HAP-1 (cell line): ENCODE measurements around the gene BTRC.
A peak's percentile ranks its signal among the peaks of the same experiment; 100 is the strongest.
"Not testable (repeated sequence)": the region's sequence is repeated elsewhere in the genome, so short reads cannot be mapped to it uniquely, and the experiment has no call there.

Source experiments
- DNase-seq, 2 experiments: peaks; one replicate each; pipeline ENCODE4 v3.0.0-alpha.2; 2016 to 2020; ENCODE audit warnings: low spot score in 2 of 2
- H3K27me3 ChIP-seq: fragments of 250-450 bp; sonication (Bioruptor Pico); 2 replicates; pipeline ENCODE4 v1.5.1; 2020; ENCODE audit warnings: low read depth, mild to moderate bottlenecking, moderate library complexity
- H3K36me3 ChIP-seq: fragments of 250-450 bp; sonication (Bioruptor Pico); replicated peaks from 2 replicates; pipeline ENCODE4 v1.5.1; 2020; ENCODE audit warnings: mild to moderate bottlenecking
- H3K4me1 ChIP-seq: fragments of 250-450 bp; sonication (Bioruptor Pico); 2 replicates; pipeline ENCODE4 v1.5.1; 2020; ENCODE audit warnings: mild to moderate bottlenecking
- H3K4me3 ChIP-seq: fragments of 250-450 bp; sonication (Bioruptor Pico); 2 replicates; pipeline ENCODE4 v1.5.1; 2020; ENCODE audit warnings: mild to moderate bottlenecking, moderate library complexity
- H3K9me3 ChIP-seq: fragments of 250-450 bp; sonication (Bioruptor Pico); 2 replicates; pipeline ENCODE4 v1.5.1; 2020; ENCODE audit warnings: mild to moderate bottlenecking, moderate library complexity
- in situ Hi-C: fragments of 300-500 bp; cut with MboI; formaldehyde crosslinking; loops from 3 replicates; pipeline ENCODE4 v1.14.3; 2020; ENCODE audit warnings: low sequenced_read_pairs, inconsistent platforms, mixed read lengths

Gene BTRC

DNA sequence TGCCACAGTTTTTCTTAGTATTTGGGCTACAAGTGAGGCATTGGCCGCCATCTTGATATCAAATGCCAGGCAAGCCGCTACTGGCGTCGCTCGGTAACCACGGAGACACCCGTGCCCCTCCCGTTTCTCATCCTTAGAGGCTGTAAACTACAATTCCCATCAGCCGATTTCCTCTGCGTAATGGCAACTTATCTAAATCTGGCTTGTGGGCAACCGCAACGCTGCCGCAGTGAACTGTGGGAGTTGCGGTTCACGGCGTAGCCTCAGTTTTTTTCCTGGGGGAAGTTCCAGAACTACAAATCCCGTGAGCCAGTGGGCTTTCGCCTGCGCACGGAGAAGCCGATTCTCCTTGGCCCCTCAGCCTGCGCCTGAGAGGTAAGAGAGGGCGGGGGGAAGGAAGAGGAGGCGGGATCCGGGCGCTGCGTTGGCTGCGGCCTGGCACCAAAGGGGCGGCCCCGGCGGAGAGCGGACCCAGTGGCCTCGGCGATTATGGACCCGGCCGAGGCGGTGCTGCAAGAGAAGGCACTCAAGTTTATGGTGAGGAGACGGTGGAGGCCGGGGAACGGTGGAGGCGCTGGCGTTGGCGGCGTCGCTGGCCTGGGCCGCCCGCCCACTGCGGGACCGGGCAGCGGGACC is at the start of gene BTRC:
TSS of gene BTRC (plus strand) at position 474 of the 636 bp plus-strand sequence. CDS start at position 490, 16 bp downstream.
- Histone ChIP-seq H3K27me3 (0 out of 2 replicates have a peak, but pooled peaks cover 2% of the 10 kb centered on the region), H3K4me1 (peaks cover 26% of the 10 kb centered on the region), H3K4me3 (peak within 1 kb of the TSS; percentile 82), H3K36me3 (0 out of 2 replicates have a peak, but pooled peaks cover 3% of the 10 kb centered on the region), H3K9me3 (no peaks in the 10 kb centered on the region)
- in situ Hi-C loops: no loop called here
- peak; percentile 97 to 99 for DNase-seq

DNA sequence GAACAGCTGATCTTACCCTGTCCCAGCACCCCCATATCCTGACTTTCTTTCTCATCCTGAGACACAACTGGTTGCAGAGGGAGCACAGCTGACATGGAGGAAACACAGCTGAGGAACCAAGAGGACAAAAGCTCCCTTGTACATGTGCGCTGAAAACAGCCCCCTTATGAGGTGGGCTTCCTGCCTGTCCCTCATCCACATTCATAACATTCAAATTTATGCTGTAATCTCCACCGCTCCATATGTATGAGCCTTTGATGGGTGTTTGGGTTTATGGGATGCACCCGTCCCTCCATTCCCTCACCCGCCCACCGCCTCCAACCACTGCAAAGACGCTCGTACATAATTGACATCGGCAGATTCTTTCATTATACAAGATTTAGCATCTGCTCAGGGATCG is 49.6 kb upstream of the BTRC start:
- no peaks in the 10 kb centered on the region for H3K9me3 ChIP-seq
- no peaks in the 10 kb centered on the region for H3K27me3 ChIP-seq
- no peaks in the 10 kb centered on the region for H3K4me1 ChIP-seq
- no peak overlapping the region for H3K4me3 ChIP-seq
- DNase-seq: no peak
- in situ Hi-C loops: loop anchor here (10.0 kb wide), 1 partner anchor 130 kb away; no protein-coding TSS in a partner anchor
- H3K36me3 ChIP-seq: no peaks in the 10 kb centered on the region

DNA sequence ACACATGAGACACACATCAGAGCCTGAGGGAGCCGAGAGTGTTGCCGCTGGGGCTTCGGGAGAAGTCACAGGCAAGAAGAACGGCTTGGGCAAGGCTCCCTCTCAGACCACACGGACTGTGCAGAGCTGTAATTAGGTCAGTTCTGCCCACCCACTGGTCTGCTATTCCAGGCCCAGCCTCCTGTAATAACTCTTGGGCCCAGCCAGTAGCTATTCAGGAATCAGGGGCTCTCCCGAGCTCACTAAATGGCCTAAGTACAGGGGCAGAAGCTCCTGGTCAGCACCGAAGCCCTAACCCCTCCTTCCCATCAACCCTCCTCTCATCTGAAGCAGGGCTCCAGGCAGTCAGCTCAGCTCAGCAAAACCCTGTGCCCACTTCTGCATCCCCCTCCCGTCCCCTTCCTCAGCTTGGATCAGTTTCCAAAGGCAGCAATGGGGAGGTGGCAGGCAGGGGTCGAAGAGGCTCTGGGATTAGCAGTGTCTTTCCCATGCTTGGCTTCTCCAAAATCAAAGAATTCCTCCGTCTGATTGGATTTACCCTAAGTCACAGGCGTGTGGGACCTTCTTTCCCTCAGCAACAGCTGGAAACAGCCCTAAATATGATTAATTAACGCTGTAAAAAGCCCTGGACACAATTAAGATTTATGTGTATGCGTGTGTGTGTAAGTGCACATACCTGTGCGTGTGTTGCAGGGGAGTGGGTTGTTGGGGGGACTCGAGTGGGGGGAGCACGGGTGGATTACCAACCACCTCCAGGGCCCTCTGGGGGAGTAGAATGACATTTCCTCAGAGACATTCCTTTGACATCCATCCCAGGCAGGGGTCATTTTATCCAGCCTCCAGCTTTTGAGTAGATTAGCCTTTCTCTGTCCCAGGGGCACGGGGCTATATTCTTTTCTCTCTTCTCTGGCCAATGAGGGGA is 48.4 kb upstream of the BTRC start:
- no peaks in the 10 kb centered on the region for H3K4me1 ChIP-seq
- no peaks in the 10 kb centered on the region for H3K9me3 ChIP-seq
- H3K27me3 ChIP-seq: no peaks in the 10 kb centered on the region
- H3K4me3 ChIP-seq: no peak overlapping the region
- in situ Hi-C loops: loop anchor here (10.0 kb wide), 1 partner anchor 129 kb away; no protein-coding TSS in a partner anchor
- DNase-seq: no peak
- no peaks in the 10 kb centered on the region for H3K36me3 ChIP-seq

DNA sequence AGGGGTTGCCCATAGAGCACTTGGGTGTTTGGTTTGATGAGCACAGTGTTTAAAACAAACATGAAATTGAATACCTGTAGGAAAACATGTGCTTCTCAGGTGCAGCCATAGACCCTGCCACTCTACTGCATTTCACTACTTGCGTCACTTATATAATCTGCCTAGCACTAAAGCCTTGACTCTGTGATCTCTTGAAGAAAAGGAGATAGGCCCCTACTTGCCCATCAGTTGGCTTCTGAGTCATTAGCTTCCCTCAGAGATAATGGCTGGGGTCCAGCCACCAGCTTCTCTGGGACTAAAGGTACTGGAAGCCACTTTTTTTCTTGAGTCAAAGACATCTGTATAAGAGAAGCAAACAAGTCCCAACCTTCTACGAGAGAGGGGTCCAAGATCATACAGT is 45.9 kb upstream of the BTRC start:
- no peaks in the 10 kb centered on the region for H3K4me1 ChIP-seq
- no peak for DNase-seq
- no peaks in the 10 kb centered on the region for H3K27me3 ChIP-seq
- in situ Hi-C loops: loop anchor here (10.0 kb wide), 1 partner anchor 127 kb away; no protein-coding TSS in a partner anchor
- no peaks in the 10 kb centered on the region for H3K9me3 ChIP-seq
- no peak overlapping the region for H3K4me3 ChIP-seq
- no peaks in the 10 kb centered on the region for H3K36me3 ChIP-seq

DNA sequence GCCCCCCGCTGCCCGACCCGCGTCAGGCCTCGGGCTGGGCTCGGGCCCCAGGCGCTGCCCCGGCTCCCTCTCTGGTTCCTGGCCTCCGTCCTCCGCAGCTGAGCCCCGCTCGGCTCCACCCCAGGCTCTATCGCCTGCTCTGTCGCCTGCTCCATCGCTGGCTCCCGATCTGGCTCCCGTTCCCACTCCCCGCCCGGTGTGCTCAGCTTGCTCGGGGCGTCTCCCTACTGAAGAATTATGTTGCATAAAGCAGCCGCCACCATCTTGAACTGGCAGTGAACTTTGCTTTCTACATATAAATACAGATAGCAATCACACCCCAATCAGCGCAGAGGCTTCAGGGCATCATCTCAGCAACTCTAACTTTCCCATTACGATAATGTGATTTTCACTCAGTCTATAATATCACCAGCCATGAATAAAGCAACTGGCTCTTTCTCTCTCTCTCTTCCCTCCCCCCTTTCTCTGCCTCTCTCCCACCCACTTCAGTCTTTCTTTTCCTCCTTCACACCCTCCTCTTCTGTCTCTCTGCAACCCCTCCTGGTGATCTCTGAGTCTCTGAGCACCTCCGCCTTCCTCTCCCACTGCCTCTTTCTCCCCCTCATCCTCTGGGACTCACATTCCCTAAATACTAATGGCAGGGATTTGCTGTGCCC is 43.3 kb upstream of the BTRC start:
- no peaks in the 10 kb centered on the region for H3K27me3 ChIP-seq
- no peak overlapping the region for H3K4me3 ChIP-seq
- no peaks in the 10 kb centered on the region for H3K4me1 ChIP-seq
- DNase-seq: peak in 1 of 2 experiments; percentile 19
- in situ Hi-C loops: no loop called here
- no peaks in the 10 kb centered on the region for H3K9me3 ChIP-seq
- H3K36me3 ChIP-seq: no peaks in the 10 kb centered on the region

DNA sequence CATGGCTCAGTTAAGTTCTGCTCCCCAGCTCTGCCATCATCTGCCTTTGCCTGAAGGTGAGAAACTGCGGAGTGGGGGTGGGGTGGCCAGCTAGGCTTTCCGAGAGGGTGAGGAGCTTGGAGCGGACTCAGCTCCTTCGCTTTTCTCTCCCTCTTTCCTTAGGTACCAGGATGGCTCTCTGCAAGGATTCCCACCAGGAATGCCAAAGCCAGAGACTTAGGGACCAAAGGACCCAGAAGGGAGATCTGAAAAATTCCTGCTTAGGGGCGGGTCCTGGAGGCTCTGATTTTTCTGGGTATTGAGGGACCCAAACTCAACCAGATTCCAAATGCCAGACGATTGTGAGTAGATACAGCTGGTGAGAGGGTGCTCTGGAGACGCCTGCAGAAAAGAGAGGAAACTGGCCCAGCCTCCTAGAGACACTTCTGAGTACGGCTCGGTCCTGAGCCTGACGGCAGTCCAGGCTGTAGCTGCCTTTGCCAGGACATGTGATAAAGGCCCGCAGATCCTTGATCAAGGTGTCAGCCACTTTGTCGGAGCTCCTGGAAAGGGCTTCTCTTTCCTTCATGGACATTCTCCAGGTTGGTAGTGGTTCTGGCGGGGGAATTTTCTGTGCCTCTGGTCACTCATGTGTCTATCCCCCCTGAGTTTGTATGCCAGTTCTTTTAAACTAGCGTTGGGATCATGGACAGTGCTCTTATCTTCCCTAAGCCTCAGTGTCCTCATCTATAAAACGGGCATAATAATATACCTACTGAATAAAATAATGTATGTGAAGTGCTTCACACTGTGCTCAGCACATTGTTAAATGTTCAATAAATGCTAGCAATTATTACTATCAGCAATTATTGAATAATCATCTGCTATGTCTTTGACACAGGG is 42.5 kb upstream of the BTRC start:
- in situ Hi-C loops: no loop called here
- Histone ChIP-seq H3K4me1 (no peaks in the 10 kb centered on the region), H3K4me3 (no peak overlapping the region), H3K36me3 (no peaks in the 10 kb centered on the region), H3K27me3 (no peaks in the 10 kb centered on the region), H3K9me3 (no peaks in the 10 kb centered on the region)
- no peak for DNase-seq

DNA sequence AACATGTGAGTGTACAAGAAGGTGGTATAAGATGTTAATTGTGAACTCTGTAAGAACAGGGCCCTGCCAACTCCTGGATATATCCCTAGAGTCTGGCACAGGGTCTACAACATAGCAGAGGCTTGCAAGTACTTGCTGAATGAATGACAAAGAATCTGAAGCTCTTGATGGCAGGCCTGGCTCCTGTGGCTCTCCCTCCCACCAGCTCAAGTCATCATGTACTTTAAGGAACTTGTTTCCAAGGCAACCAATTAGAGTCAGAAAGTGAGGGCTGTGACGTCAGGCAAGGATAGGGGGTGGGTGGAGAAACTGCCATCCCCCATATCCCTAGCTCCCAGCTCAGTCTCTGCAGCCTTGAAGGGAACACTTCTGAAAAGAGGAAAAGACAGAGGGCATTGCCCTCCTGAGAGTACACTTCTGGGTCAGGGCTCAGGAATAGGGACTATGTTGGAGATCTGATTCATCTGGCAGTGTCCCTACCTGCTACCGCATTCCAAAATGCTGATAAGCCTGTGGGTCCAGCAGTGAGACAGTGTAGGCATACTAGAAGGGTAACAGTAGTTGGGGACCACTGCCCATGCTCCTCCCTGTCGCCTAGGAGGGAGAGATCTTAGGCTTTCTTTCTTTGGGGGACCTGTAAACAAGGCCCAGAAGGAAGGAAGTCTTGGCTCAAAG is 34.6 kb upstream of the BTRC start:
- in situ Hi-C loops: no loop called here
- no peaks in the 10 kb centered on the region for H3K4me1 ChIP-seq
- H3K36me3 ChIP-seq: no peaks in the 10 kb centered on the region
- no peak for DNase-seq
- 0 out of 2 replicates have a peak, but pooled peaks cover 2% of the 10 kb centered on the region for H3K27me3 ChIP-seq
- H3K4me3 ChIP-seq: no peak overlapping the region
- no peaks in the 10 kb centered on the region for H3K9me3 ChIP-seq

DNA sequence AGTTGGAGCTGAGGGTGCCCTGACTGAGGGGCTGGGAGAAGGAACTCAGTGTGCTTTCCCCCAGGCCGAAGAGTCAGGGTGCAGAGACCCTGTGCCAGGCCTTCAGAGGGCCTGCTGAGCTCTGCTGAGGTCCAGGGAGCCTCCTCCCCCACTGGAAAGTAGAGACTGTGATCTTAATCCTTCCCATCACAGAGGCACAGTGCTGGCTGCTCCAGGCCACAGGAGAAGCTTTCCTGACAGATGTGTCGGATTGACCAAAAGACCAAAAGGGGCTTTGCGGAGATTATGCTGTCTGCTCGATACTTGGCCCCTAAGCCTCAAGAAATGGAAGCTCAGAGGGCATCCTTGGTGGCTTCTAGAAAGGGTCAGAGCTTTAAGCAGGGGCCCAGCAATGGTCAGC is 32.9 kb upstream of the BTRC start:
- H3K4me3 ChIP-seq: no peak overlapping the region
- no peaks in the 10 kb centered on the region for H3K9me3 ChIP-seq
- no peak for DNase-seq
- H3K36me3 ChIP-seq: no peaks in the 10 kb centered on the region
- in situ Hi-C loops: no loop called here
- peaks cover 2% of the 10 kb centered on the region; the same call in 1 of the 2 replicates for H3K27me3 ChIP-seq
- H3K4me1 ChIP-seq: no peaks in the 10 kb centered on the region

DNA sequence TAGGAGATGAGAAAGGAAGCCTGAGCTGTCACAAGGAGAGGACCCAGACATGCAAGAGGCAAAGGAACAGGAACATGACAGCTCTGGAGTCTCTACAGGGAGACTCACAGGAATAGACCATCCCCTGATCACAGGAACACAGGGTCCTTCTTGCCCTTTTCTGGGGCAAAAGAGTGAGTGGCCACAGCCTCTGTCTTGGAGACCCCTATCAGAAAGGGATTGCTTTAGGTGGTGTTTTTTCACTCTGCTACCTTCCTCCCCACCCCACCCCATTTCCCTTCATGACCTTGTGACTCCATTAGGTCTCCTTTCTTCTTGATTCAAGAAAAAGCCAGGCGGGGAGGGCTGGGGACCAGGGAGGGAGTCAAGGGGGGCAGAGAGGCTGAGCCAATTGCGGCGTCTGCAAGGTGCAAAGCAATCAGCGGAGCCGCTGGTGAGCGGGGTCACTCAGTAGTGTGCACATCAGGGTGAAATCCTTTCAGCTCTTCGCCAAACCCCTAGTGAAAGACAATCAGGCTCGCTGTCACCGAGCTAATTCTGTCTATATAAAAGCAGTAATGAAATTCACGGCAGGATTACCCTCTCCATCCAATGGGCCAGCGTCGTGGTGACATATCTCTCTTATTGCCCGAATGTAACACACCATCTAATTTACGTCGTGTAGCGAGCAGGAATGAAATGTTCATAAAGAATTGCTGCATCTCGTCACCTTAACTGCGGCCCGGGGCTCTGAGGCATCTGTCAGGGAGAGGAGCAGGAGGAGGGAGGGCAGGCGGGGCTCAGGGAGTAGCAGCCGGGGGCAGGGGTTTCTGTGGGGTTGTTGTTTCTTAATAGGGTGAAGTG is 31.5 kb upstream of the BTRC start:
- H3K27me3 ChIP-seq: peaks cover 2% of the 10 kb centered on the region; the same call in 1 of the 2 replicates
- H3K4me1 ChIP-seq: no peaks in the 10 kb centered on the region
- in situ Hi-C loops: no loop called here
- no peak for DNase-seq
- peaks cover 4% of the 10 kb centered on the region for H3K9me3 ChIP-seq
- H3K36me3 ChIP-seq: no peaks in the 10 kb centered on the region
- H3K4me3 ChIP-seq: no peak overlapping the region

DNA sequence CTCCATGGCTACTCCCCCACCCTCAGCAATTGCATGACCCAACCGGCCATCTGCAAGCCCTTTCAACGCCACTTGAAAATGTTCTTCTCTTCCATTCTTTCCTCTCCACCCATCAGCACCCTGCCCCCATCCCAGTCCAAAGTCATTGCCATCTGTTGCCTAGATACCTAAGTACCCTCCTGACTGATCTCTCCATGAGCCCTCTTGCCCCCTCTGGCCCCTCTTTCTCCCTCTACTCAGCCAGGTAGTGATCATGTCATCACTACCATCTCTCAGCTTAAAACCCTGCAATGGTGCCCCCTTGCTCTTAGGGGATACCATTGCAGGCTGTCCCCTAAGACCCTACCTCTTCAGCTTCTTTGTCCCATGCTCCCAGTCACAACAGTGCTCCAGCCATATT is 30.5 kb upstream of the BTRC start:
- H3K27me3 ChIP-seq: peaks cover 2% of the 10 kb centered on the region; the same call in 1 of the 2 replicates
- in situ Hi-C loops: no loop called here

DNA sequence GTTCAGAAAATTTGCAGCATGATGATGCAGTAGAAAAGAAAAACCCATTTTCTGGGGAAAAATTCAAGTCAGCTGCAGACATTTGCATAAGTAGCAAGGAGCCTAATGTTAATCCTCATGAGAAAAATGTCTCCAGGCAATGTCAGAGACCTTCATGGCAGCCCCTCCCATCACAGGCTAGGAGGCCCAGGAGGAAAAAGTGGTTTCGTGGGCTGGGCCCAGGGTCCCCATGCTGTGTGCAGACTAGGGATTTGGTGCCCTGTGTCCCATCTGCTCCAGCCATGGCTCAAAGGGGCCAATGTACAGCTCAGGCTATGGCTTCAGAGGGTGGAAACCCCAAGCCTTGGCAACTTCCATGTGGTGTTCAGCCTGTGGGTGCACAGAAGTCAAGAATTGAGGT is 26.5 kb upstream of the BTRC start:
- H3K27me3 ChIP-seq, in situ Hi-C loops, H3K4me1 ChIP-seq, H3K4me3 ChIP-seq, DNase-seq, H3K36me3 ChIP-seq: not testable (repeated sequence)
- peaks cover 12% of the 10 kb centered on the region for H3K9me3 ChIP-seq

More for the DNA sequence above, 30.5 kb upstream of the BTRC start:
- Histone ChIP-seq H3K4me3 (no peak overlapping the region), H3K4me1 (no peaks in the 10 kb centered on the region), H3K36me3 (no peaks in the 10 kb centered on the region), H3K9me3 (peaks cover 12% of the 10 kb centered on the region)
- DNase-seq: no peak
